DOHH2 (cell line): Measurements from ENCODE around the gene AGBL5.

Experiments used
- EZH2phosphoT487 ChIP-seq: fragments of 200-600 bp; sonication (generic); IDR thresholded peaks from 2 replicates; pipeline ENCODE4 v1.6.1; 2017; ENCODE audit warnings: borderline replicate concordance, mild to moderate bottlenecking, antibody characterized with exemption, low read length, moderate library complexity, mixed read lengths
- TF ChIP-seq, protein P1 (sequence below): fragments of 200-600 bp; sonication (generic); IDR thresholded peaks from one replicate; pipeline ENCODE4 v1.5.1; 2014; ENCODE audit warnings: antibody characterized with exemption, mild to moderate bottlenecking, low read depth, low read length; ENCODE audit not compliant: poor library complexity, severe bottlenecking

DNA sequence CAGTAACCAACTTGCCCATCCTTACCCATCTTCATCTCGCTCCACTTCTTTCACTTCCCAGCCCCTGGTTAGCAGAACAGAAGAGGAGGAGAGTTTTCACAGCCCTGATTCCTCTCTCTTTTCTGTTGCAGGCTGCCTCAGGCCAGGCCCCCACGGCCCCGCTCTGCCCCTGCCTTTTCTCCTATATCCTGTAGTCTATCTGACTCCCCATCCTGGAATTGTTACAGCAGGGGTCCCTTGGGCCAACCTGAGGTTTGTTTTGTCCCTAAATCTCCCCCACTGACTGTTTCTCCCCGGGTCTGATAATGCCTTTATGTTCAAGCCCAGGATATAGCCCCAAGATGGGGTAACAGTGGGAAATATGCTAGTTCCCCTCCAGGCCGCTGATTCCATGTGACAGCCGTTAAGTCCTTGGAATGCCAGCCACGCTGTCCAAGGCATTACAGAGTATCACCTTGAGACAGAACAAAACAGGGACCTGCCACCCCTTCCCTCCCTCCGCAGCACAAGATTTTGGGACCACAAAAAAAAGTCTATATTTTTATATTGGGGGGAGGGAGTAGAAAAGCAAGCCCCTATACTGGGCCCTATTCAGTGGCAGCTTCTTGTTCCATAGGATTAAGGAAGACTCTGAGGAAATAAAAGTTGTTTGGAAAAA, 18.6 kb downstream of the AGBL5 start:
- TF ChIP-seq, protein P1, sequence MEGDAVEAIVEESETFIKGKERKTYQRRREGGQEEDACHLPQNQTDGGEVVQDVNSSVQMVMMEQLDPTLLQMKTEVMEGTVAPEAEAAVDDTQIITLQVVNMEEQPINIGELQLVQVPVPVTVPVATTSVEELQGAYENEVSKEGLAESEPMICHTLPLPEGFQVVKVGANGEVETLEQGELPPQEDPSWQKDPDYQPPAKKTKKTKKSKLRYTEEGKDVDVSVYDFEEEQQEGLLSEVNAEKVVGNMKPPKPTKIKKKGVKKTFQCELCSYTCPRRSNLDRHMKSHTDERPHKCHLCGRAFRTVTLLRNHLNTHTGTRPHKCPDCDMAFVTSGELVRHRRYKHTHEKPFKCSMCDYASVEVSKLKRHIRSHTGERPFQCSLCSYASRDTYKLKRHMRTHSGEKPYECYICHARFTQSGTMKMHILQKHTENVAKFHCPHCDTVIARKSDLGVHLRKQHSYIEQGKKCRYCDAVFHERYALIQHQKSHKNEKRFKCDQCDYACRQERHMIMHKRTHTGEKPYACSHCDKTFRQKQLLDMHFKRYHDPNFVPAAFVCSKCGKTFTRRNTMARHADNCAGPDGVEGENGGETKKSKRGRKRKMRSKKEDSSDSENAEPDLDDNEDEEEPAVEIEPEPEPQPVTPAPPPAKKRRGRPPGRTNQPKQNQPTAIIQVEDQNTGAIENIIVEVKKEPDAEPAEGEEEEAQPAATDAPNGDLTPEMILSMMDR = no peak
- no peak for TF ChIP-seq EZH2phosphoT487
